ENCODE data around the gene CFAP74.
"Not testable (repeated sequence)": the region's sequence is repeated elsewhere in the genome, so short reads cannot be mapped to it uniquely, and the experiment has no call there.

CFAP74 gene

DNA sequence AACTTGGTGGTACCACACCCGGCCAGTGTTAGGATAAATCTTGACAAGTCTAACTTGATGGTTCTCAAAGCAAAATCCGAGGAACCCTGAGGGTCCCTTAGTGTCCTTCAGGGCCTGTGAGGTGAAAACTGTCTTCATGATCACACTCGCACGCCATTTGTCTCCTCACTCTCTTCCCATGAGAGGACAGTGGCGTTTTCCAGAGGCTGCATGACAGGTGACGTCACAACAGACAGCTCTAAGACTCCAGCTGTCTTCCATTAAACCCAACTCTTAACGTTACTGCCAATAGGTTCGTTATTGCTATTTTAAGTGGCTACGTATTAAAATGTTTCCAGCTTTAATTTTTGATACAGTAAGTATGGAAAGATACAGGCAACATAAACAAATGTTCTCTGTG is 13.8 kb downstream of the CFAP74 start:
- FAIRE-seq: no peak
- no peak for TF ChIP-seq TAF1 (IDR thresholded peaks at IDR 0.05; ENCODE audit: borderline replicate concordance, low read depth, low read length)
- TF ChIP-seq POLR2AphosphoS5 (IDR thresholded peaks at IDR 0.05; ENCODE audit: low read depth, low read length): no peak
- no peak for TF ChIP-seq POLR2A (IDR thresholded peaks at IDR 0.05; ENCODE audit: low read depth, low read length)
- no peak for DNase-seq (ENCODE audit: insufficient read length)

DNA sequence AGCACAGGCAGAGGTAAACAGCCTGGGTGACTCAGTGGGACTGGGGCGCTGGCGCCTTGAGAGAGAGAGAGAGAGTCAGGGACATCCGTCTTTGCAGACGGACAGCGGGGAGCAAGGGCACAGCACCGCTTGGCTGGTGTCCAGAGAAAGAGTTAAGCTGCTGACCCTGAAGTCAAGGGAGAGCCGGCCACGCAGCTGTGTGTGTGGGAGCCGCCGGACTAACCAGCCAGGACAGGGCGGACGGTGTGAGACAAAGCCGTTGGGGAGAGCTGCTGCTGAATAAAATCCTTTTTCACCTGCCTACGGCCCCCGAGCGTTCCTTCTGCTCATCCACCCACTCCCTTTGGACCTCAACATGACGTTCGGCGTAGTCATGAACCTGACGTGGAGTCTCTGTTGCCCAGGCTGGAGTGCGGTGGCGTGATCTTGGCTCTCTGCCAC is 14.5 kb downstream of the CFAP74 start:
- FAIRE-seq: no peak
- no peak for TF ChIP-seq POLR2AphosphoS5 (IDR thresholded peaks at IDR 0.05; ENCODE audit: low read depth, low read length)
- TF ChIP-seq POLR2A (IDR thresholded peaks at IDR 0.05; ENCODE audit: low read depth, low read length): no peak
- no peak for TF ChIP-seq TAF1 (IDR thresholded peaks at IDR 0.05; ENCODE audit: borderline replicate concordance, low read depth, low read length)

DNA sequence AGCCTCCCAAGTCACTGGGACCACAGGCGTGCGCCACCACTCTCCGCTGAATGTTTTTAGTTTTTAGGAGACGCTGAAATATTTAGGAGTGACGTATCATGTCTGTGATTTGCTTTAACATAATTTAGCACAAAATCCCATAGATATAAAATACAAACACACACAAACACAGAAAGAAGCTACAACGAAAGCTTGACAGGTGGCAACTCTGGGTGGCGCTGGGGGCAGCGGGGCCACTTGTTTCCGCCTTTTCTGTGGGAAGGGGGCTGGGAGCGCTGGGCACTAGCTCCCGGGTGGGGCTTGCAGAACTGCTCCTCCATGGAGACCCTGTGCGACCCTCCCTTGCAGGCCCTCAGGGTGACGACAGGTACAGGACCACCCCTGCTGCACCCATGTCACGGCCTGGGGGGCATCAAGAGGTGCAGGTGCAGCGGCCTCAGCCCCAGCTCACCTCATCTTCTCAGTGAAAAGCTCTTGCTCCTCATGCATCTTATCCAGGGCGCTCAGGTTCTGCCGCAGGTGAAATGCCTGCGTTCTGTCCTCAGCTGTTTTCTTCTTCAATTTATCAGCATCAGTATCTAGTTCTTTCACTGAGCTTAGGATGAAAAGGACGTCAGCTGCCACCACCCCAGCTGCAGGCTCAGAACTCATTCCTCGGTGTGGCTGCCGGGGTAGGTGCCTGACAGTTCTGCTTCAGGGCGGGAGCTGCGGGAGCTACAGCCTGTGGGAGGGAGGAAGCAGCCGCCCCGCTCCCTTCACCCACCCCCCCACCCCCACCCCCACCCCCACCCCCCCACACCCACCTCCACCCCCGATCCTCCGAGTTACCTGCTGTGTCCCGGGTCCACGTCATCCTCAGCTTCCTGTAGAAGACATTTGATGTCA is 15.3 kb downstream of the CFAP74 start:
- TF ChIP-seq POLR2AphosphoS5 (IDR thresholded peaks at IDR 0.05; ENCODE audit: low read depth, low read length) (no peak), TAF1 (IDR thresholded peaks at IDR 0.05; ENCODE audit: borderline replicate concordance, low read depth, low read length) (no peak), POLR2A (IDR thresholded peaks at IDR 0.05; ENCODE audit: low read depth, low read length) (no peak)
- no peak for DNase-seq (ENCODE audit: insufficient read length)
- FAIRE-seq: no peak

More for the DNA sequence above, 14.5 kb downstream of the CFAP74 start:
- DNase-seq (ENCODE audit: insufficient read length): no peak

DNA sequence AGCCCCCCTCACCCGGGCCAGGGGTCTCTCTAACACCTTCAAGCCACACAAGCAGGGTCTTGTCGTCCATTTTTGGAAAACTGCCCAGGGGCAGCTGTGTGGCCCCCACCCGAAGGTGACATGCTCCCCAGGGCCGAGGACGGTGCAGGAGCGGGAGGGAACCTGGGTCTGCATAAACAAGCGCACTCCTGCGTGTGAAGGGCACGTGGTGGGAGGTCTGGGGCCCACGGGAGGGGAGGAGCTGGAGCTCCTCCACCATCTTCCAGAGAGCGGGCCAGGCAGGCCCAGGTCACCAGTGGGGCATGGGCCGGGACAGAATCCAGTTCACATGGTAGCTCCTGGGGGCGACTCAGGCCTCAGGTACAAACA is 16.5 kb downstream of the CFAP74 start:
- no peak for DNase-seq (ENCODE audit: insufficient read length)

DNA sequence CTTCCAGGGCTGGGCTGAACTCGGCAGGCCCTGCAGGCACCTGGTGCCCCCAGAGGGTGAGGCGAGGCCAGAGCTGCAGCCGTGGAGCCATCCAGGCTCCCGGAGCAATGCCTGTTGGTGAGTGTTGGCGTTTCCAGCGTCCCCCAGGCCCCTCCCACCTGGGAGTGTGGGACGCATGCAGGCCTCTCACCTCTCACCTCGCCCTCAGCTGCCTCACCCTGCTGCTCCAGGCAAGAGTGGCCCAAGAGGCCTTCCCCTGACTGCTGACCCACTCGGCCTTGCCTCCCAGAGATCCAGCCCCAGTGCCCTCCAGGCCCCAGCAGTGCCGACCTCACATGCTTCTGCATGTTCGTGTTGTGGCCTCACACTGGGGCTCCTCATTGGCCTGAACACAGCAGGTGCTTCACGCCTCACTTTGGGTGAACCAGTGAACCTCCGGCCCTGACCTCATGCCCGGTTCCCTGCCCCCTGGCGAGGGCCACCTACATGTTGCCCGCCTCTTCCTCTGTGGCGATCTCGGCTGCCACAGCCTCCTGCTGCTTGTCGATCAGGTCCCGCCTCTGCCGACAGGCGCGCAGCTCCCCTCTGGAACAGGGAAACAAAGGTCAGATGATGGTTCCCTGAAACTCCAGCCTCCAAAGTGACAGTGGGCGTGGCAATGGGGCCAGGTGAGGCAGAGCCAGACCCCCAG is 17.0 kb downstream of the CFAP74 start:
- DNase-seq (ENCODE audit: insufficient read length) (no peak), FAIRE-seq (no peak)
- TF ChIP-seq POLR2AphosphoS5 (IDR thresholded peaks at IDR 0.05; ENCODE audit: low read depth, low read length): no peak
- TF ChIP-seq TAF1 (IDR thresholded peaks at IDR 0.05; ENCODE audit: borderline replicate concordance, low read depth, low read length): no peak
- no peak for TF ChIP-seq POLR2A (IDR thresholded peaks at IDR 0.05; ENCODE audit: low read depth, low read length)

More for the DNA sequence above, 16.5 kb downstream of the CFAP74 start:
- no peak for TF ChIP-seq TAF1 (IDR thresholded peaks at IDR 0.05; ENCODE audit: borderline replicate concordance, low read depth, low read length)
- TF ChIP-seq POLR2AphosphoS5 (IDR thresholded peaks at IDR 0.05; ENCODE audit: low read depth, low read length): no peak
- no peak for TF ChIP-seq POLR2A (IDR thresholded peaks at IDR 0.05; ENCODE audit: low read depth, low read length)
- no peak for FAIRE-seq

DNA sequence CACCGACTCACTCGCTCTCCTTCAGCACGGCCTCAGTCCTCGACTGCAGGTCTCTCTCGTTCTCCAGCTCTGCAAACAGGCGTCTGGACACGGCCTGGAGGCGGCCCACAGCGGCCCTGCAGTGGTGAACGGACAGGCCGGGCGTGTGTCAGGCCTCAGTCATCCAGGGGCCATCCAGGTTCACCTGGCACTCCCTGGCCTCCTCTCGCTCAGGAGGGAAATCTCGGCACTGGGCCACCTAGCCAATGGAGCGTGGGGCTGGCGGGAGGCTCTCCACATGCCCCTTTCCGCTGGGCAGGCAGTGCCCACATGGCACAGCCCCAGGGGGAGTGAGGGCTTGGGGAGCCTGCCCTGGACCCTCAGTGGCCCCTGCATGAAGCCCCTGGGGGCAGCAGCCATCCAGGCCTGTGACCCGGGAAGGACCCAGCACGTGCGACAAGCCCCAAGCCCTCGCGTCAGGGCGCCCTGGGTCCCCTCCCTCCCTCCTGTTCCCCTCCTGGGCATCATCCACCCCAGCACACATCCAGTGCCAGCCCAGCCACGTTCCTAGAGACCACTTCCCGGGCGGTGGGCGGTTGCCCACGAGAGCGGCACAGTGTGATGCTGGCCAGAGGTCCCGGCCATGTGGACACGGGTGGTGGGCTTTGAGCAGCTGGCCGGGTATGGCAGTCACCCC is 18.1 kb downstream of the CFAP74 start:
- TF ChIP-seq TAF1 (IDR thresholded peaks at IDR 0.05; ENCODE audit: borderline replicate concordance, low read depth, low read length): no peak
- no peak for TF ChIP-seq POLR2A (IDR thresholded peaks at IDR 0.05; ENCODE audit: low read depth, low read length)
- DNase-seq (ENCODE audit: insufficient read length) (no peak), FAIRE-seq (no peak)

DNA sequence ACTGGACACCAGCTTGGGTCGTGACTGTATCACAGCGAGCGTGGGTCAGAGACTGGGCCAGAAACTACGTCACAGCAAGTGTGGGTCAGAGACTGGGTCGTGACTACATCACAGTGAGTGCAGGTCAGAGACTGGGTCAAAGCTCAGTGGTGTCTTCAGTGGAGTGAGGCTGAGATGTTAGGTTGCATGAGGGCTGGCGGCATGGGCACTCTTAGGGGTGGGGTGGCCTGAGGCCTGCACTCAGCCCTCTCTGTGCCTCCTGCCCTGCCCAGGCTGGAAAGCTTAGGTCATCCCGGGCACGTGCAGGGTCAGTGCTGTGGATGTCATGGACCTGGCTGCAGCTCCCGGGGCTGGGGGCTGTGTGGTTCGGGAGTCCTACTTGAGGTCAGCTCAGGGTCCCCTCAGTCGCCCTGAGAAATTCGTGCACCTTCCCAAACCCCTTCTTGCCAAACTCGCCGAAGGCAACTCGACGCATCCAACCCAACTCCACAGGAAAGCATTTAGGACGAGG is 19.0 kb downstream of the CFAP74 start:
- TF ChIP-seq TAF1 (IDR thresholded peaks at IDR 0.05; ENCODE audit: borderline replicate concordance, low read depth, low read length) (no peak), POLR2A (IDR thresholded peaks at IDR 0.05; ENCODE audit: low read depth, low read length) (no peak), POLR2AphosphoS5 (IDR thresholded peaks at IDR 0.05; ENCODE audit: low read depth, low read length) (no peak)

DNA sequence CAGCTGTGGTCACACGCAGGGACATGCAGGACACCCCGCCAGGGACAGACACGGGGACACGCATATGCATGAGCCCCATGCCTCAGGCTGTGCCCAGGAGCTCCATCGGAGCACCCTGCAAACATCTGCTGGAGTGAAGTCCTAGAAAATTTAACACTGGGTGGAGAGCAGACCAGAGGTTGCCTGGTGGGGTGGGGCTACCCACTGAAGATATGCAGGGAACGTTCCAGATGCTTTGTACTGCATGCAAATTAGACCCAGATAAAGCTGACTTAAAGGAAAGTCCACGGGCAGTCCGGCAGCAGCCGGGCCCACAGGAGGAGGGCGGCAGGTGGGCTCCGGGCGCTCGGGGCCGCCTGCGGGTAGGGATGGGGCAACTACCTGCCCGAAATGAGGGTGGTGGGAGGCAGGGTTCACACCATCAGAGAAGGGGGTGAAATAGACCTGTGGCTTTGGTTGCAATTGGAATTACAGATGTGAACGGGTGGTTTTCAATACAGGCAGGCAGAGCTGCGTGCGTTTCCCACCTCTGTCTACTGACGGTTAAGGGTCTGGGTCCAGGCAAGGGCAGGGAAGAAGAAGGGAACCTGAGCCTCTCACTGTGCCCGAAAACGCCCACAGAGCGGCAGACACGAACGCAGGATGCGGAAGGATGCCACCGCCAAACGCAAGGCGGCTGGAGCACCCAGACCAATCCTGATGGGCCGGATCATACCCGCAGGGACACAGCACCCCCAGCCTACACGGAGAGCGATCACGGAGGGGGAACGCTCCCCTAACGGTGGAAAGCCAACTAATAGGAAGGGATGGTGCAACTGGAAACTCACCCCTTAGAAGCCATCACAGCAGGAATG is 21.0 kb downstream of the CFAP74 start:
- FAIRE-seq (no peak), DNase-seq (ENCODE audit: insufficient read length) (no peak)
- TF ChIP-seq POLR2AphosphoS5 (IDR thresholded peaks at IDR 0.05; ENCODE audit: low read depth, low read length) (no peak), POLR2A (IDR thresholded peaks at IDR 0.05; ENCODE audit: low read depth, low read length) (no peak), TAF1 (IDR thresholded peaks at IDR 0.05; ENCODE audit: borderline replicate concordance, low read depth, low read length) (no peak)

More for the DNA sequence above, 19.0 kb downstream of the CFAP74 start:
- DNase-seq (ENCODE audit: insufficient read length) (no peak), FAIRE-seq (no peak)

DNA sequence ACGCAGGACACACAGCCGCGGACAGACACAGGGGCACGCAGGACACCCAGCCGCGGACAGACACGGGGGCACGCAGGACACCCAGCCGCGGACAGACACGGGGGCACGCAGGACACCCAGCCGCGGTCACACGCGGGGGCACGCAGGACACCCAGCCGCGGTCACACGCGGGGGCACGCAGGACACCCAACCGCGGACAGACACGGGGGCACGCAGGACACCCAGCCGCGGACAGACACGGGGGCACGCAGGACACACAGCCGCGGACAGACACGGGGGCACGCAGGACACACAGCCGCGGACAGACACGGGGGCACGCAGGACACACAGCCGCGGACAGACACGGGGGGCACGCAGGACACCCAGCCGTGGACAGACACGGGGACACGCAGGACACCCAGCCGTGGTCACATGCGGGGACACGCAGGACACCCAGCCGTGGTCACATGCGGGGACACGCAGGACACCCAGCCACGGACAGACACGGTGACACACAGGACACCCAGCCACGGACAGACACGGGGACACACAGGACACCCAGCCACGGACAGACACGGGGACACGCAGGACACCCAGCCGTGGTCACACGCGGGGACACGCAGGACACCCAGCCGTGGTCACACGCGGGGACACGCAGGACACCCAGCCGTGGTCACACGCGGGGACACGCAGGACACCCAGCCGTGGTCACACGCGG is 21.8 kb downstream of the CFAP74 start:
- DNase-seq (ENCODE audit: insufficient read length); FAIRE-seq: not testable (repeated sequence)

DNA sequence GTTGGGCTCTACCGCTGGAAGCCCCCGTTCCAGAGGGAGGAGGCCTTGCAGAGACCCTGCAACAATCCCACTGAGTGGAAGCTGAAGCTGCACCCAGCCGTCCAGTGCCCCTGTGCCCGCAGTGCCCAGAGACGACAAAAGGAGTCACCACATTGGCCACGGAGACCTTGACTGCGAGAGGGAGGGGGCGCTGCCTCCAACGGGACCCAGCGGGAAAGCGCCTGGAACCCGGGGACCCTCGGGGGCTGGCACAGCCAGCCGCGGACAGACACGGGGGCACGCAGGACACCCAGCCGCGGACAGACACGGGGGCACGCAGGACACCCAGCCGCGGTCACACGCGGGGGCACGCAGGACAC is 22.5 kb downstream of the CFAP74 start:
- no peak for DNase-seq (ENCODE audit: insufficient read length)
- FAIRE-seq: no peak
- TF ChIP-seq POLR2AphosphoS5 (IDR thresholded peaks at IDR 0.05; ENCODE audit: low read depth, low read length) (no peak), POLR2A (IDR thresholded peaks at IDR 0.05; ENCODE audit: low read depth, low read length) (no peak), TAF1 (IDR thresholded peaks at IDR 0.05; ENCODE audit: borderline replicate concordance, low read depth, low read length) (no peak)

Measured in GM12892 (cell line).